Thyroid gland (tissue), 4 donors: ENCODE measurements around the gene WDR59.

ENCODE experiments used
- CTCF ChIP-seq, 6 experiments: fragments of 200-600 bp in 3 of 6; fragments of 450-650 bp in 3 of 6; sonication (generic) in 3 of 6; IDR thresholded peaks; one replicate each; pipeline ENCODE4 v1.5.1; 2016 to 2019; ENCODE audit warnings: antibody characterized with exemption in 6 of 6, mild to moderate bottlenecking in 2 of 6, inconsistent platforms in 1 of 6, moderate library complexity in 1 of 6
- POLR2A ChIP-seq, 2 donors: fragments of 450-650 bp; IDR thresholded peaks; one replicate each; pipeline ENCODE4 v1.6.1; 2017; ENCODE audit warnings: antibody characterized with exemption in 2 of 2, mild to moderate bottlenecking in 2 of 2, moderate library complexity in 1 of 2

DNA sequence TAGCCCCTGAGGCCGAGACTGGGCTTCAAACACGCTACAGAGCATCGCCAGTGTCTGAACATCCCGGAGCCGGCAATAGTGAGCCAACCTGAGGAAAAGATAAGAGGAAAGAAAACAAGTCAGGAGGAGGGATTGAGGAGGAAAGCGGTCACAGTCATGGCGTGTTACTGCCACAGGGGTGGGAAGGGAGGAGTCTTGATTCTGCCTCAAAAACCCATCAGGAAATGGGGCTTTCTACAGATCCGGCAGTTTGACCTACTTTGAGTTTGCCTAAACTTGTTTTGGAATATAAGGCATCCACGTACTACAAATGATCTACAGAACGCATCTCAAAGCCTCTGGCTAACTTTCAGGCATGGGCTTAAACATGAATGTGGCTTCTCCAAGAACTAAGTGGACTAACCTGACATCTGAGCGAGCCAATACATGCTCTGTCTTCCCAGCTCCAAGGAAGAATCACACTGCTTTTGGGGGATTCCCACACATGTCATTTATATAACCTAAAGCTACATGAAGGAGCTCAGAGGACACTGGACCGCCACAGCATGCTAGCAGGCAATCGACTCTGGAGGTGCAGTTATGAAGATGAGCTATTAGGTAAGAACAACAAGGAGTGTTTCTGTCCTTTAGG is 96.6 kb downstream of the WDR59 start:
- TF ChIP-seq CTCF (IDR thresholded peaks at IDR 0.05) (no peak), POLR2A (IDR thresholded peaks at IDR 0.05) (no peak)
